AG10803 (cell line): Measurements from ENCODE around the gene CPTP.

Experiments used
- DNase-seq: peaks from one replicate; pipeline ENCODE4 v3.0.0; 2010; ENCODE audit warnings: low read depth
- H3K4me3 ChIP-seq: 2 replicates; pipeline ENCODE4 v1.5.1; 2011; ENCODE audit warnings: mild to moderate bottlenecking, low read length, control low read depth
- CTCF ChIP-seq: conservative IDR thresholded peaks from 2 replicates; pipeline ENCODE4 v1.5.1; 2011; ENCODE audit warnings: mild to moderate bottlenecking, low read length, control low read depth, inconsistent platforms

The CPTP gene

GRCh38 chr1:1324524-1325287, at the start of gene CPTP, which contains the start of gene INTS11:
TSS of gene CPTP (plus strand) at chr1:1324802. CDS start at chr1:1326911, 2,109 bp downstream.
TSS of gene INTS11 (minus strand) at chr1:1324660. CDS start at chr1:1324608, 52 bp downstream.
- no peak for TF ChIP-seq CTCF
- peak; percentile 85 for DNase-seq
- H3K4me3 ChIP-seq = peak within 1 kb of the TSS; percentile 72

- no peak for TF ChIP-seq CTCF
- peak overlapping the region; percentile 71 for H3K4me3 ChIP-seq
- DNase-seq = no peak
Measured at GRCh38 chr1:1274931-1275431, 49.6 kb upstream of the CPTP start.

- TF ChIP-seq CTCF = no peak
- H3K4me3 ChIP-seq = no peak overlapping the region
- DNase-seq = no peak
Measured at GRCh38 chr1:1275836-1276235, 48.8 kb upstream of the CPTP start.

DNA sequence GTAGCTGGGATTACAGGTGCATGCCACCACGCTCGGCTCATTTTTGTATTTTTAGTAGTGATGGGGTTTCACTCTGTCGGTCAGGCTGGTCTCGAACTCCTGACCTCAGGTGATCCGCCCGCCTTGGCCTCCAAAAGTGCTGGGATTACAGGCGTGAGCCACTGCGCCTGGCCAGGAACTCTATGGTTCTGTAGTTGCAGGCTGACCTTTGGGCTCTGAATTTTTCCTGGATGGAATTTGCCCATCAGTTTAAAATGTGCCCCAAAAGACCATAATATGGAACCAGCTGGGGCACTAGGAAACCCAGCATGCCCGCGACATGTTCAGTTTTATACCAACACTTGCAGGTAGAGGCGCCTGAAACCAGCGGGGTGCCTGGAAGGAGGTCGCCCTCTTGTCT, 46.0 kb upstream of the CPTP start:
- H3K4me3 ChIP-seq = no peak overlapping the region
- TF ChIP-seq CTCF = no peak
- no peak for DNase-seq

GRCh38 chr1:1279028-1279427, 45.6 kb upstream of the CPTP start:
- no peak for TF ChIP-seq CTCF
- H3K4me3 ChIP-seq = no peak overlapping the region
- DNase-seq = no peak

DNA sequence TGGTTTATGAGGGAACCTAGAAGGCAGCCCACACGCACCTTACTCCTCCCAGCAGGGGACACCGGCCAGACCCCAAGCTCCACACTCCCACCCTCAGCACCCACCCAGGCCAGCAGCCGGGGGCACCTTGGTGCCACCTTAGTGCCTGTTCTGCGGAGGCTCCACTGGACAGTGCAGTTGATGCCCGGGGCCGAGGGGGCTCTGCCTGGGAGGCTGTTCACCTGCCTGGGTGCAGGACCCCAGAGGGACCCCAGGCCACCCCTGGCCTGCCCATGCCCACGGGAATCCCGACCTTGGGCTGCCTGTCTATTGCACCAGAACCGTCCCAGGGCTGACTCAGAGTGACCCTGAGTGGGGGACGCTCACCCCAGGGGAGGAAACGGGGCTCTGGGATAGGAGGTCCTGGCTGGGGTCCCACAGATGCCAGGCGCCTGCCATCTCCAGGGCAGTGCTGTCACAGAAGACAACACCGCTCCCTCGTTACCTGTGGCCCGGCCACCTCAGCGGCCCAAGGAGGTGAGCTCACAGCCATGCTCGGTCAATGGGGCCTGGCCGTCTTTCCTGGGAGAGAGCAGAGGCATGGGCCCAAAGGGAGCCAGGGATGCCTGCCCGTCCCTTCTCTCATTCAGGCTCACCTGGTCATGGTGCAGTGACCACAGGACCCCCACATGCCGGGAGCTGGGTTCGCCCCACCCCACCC, 43.7 kb upstream of the CPTP start:
- no peak for TF ChIP-seq CTCF
- no peak for DNase-seq
- no peak overlapping the region for H3K4me3 ChIP-seq
